ENCODE data around the gene IFITM1.

IFITM1 gene

GRCh38 chr11:282630-283360 is 31.0 kb upstream of the IFITM1 start:
- DNase-seq: no peak

GRCh38 chr11:283405-284104 is 30.3 kb upstream of the IFITM1 start:
- no peak for DNase-seq

DNA sequence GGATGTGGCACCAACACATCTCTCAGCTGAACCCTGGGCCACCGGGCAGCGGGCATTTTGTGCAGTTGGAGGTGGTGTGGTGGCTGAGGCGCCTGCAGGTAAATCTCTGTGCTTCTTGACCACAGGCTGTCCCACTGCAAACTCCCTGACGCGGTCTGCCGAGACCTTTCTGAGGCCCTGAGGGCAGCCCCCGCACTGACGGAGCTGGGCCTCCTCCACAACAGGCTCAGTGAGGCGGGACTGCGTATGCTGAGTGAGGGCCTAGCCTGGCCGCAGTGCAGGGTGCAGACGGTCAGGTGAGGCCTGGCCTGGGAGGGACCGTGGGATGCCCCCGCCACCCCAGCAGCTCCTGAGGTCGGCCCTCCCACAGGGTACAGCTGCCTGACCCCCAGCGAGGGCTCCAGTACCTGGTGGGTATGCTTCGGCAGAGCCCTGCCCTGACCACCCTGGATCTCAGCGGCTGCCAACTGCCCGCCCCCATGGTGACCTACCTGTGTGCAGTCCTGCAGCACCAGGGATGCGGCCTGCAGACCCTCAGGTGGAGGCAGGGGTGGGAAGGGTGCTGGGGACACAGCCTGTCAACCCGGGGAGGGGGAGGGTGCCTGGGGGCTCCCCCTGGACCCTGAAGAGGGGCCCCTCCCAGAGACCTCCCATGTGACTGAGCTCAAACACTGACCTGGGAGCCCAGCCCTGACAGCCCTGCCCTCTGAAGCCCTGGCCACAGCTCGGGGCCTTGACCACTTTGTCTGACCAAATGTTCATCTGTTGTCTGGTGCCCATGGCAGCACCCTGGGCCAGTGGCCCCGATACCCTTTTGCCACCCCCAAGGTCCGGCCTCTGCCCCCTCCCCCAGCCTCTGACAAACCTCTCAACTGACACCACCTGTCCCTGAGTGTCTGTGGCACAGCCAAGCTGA is 29.5 kb upstream of the IFITM1 start:
- DNase-seq: no peak

- no peak for DNase-seq
Measured at GRCh38 chr11:285021-285893, 28.6 kb upstream of the IFITM1 start.

DNA sequence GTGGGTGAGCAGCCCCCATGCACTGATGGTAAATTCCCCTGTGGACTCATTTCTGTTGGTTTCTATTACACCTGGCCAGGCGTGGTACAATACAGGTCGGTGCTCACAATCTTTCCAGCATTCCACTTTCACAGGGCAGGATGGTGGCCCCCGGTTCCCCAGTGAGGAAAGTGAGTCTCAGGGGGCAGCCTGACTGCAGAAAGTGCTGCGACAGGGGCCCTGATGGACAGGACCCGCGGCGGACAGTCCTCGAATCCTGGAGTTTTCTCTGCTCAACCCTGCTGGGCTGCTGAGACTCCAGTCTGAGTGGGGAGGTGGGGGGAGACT is 28.0 kb upstream of the IFITM1 start:
- DNase-seq: no peak

GRCh38 chr11:286977-287820 is 26.6 kb upstream of the IFITM1 start:
- peak; percentile 84 for DNase-seq

DNA sequence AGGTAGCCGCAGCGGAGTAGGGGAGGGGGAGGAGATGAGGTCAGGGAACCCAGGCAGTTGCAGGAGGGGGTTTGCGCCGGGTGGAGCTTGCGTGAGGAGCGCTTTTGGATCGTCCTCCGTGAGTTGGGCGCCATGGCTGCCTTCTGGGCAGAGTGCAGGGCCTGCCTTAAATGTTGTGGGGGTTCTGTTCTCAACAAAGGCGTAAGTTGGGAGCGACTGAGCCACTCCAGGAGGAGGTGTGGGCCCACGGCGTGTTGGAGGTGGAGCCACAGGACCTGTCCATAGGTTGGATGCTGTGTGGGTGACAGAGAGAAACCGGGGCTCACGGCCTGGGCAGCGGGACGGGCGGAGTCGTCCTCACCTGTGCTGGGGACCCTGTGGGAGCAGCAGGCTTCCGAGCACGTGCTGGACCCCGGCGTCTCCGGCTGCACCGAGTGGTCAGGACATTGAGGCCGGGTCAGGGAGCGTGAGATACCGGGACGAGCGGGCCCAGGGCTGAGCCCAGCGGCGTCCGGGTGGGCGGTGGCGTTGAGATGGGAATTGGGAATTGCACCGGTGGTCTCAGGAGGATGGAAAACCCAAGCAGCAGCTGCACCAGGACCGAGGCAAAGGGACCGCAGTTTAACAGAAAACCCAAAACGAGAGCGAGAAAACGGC is 25.9 kb upstream of the IFITM1 start:
- DNase-seq: peak; percentile 78

GRCh38 chr11:288478-289397 is 25.1 kb upstream of the IFITM1 start, which contains the start of gene PGGHG:
PGGHG (plus strand) TSS chr11:289126; CDS start chr11:289817, 691 bp downstream.
- DNase-seq: peak; percentile 78

DNA sequence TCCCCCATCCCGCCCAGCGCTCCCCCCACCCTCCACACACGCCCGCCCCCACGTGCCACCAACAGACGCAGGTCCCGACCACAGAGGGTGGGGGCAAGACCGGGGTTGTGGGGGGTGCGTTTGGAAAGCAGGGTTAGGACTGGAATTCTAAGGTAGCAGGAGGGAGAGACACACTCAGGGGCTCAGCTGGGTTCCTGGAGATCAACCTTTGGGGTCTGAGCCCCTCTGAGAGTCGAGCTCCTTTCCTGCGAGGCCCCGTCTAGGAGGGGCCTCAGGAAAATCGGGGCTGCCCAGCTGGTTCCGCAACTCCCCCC is 24.5 kb upstream of the IFITM1 start:
- peak; percentile 52 for DNase-seq

- DNase-seq: peak; percentile 27
Measured at GRCh38 chr11:289712-290620, 23.9 kb upstream of the IFITM1 start.

- peak; percentile 6 for DNase-seq
Measured at GRCh38 chr11:290621-291231, 23.1 kb upstream of the IFITM1 start.

GRCh38 chr11:291281-292210 is 22.3 kb upstream of the IFITM1 start:
- no peak for DNase-seq

GRCh38 chr11:292211-293121 is 21.4 kb upstream of the IFITM1 start:
- DNase-seq: no peak

- DNase-seq: no peak
Measured at GRCh38 chr11:293271-293851, 20.5 kb upstream of the IFITM1 start.

DNA sequence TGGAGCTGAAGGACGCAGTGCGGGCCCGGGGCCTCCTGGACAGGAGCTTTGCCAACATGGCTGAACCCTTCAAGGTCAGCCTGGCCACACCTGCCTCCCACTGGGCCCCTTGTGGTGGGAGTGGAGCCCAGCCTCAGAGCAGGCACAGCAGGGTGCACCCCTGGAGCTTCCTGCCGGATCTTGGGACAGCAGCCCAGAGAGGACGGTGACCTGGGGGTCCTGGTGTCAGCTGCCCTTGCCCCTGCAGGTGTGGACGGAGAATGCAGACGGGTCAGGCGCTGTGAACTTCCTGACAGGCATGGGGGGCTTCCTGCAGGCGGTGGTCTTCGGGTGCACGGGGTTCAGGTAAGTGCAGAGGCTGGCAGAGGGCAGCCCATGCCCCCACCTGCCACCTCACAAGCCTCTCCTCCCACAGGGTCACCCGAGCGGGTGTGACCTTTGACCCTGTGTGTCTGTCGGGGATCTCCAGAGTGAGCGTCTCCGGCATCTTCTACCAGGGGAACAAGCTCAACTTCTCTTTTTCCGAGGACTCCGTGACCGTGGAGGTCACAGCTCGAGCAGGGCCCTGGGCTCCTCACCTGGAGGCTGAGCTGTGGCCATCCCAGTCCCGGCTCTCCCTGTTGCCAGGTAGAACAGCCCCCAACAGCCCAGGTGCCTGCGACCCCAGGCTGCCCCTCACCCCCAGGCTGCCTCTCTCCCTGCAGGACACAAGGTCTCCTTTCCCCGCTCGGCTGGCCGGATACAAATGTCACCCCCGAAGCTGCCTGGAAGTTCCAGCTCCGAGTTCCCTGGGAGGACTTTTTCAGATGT is 19.8 kb upstream of the IFITM1 start:
- peak; percentile 2 for DNase-seq
